Measurements from ENCODE around the gene GLT1D1.

Gene GLT1D1

GRCh38 chr12:128820723-128821432 lies 32.4 kb upstream of the GLT1D1 start:
- ATAC-seq: no peak
- TF ChIP-seq ARNTL (CRISPR knock-in tag; IDR thresholded peaks at IDR 0.05; ENCODE audit: borderline replicate concordance, low read depth) (no peak), ZNF70 (CRISPR knock-in tag; IDR thresholded peaks at IDR 0.05) (no peak), PPARA (CRISPR knock-in tag; IDR thresholded peaks at IDR 0.05; ENCODE audit: borderline replicate concordance) (no peak), TCF4 (CRISPR knock-in tag; IDR thresholded peaks at IDR 0.05; ENCODE audit: borderline replicate concordance) (no peak), TOX (CRISPR knock-in tag; IDR thresholded peaks at IDR 0.05; ENCODE audit: borderline replicate concordance) (no peak), OSR1 (CRISPR knock-in tag; IDR thresholded peaks at IDR 0.05) (no peak), ESRRG (CRISPR knock-in tag; IDR thresholded peaks at IDR 0.05) (no peak), GLIS3 (CRISPR knock-in tag; IDR thresholded peaks at IDR 0.05) (no peak), SNAI2 (CRISPR knock-in tag; IDR thresholded peaks at IDR 0.05) (no peak), BACH2 (CRISPR knock-in tag; IDR thresholded peaks at IDR 0.05; ENCODE audit: borderline replicate concordance) (no peak), RARB (CRISPR knock-in tag; IDR thresholded peaks at IDR 0.05) (no peak), ZNF565 (CRISPR knock-in tag; conservative IDR thresholded peaks at IDR 0.05; ENCODE audit: low read depth) (no peak), ZFP30 (CRISPR knock-in tag; IDR thresholded peaks at IDR 0.05) (no peak)
- TF ChIP-seq, protein P1, sequence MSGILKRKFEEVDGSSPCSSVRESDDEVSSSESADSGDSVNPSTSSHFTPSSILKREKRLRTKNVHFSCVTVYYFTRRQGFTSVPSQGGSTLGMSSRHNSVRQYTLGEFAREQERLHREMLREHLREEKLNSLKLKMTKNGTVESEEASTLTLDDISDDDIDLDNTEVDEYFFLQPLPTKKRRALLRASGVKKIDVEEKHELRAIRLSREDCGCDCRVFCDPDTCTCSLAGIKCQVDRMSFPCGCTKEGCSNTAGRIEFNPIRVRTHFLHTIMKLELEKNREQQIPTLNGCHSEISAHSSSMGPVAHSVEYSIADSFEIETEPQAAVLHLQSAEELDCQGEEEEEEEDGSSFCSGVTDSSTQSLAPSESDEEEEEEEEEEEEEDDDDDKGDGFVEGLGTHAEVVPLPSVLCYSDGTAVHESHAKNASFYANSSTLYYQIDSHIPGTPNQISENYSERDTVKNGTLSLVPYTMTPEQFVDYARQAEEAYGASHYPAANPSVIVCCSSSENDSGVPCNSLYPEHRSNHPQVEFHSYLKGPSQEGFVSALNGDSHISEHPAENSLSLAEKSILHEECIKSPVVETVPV (CRISPR knock-in tag; IDR thresholded peaks at IDR 0.05): no peak
- TF ChIP-seq, protein P2, sequence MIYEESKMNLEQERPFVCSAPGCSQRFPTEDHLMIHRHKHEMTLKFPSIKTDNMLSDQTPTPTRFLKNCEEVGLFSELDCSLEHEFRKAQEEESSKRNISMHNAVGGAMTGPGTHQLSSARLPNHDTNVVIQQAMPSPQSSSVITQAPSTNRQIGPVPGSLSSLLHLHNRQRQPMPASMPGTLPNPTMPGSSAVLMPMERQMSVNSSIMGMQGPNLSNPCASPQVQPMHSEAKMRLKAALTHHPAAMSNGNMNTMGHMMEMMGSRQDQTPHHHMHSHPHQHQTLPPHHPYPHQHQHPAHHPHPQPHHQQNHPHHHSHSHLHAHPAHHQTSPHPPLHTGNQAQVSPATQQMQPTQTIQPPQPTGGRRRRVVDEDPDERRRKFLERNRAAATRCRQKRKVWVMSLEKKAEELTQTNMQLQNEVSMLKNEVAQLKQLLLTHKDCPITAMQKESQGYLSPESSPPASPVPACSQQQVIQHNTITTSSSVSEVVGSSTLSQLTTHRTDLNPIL (CRISPR knock-in tag; IDR thresholded peaks at IDR 0.05; ENCODE audit: low read depth): no peak

DNA sequence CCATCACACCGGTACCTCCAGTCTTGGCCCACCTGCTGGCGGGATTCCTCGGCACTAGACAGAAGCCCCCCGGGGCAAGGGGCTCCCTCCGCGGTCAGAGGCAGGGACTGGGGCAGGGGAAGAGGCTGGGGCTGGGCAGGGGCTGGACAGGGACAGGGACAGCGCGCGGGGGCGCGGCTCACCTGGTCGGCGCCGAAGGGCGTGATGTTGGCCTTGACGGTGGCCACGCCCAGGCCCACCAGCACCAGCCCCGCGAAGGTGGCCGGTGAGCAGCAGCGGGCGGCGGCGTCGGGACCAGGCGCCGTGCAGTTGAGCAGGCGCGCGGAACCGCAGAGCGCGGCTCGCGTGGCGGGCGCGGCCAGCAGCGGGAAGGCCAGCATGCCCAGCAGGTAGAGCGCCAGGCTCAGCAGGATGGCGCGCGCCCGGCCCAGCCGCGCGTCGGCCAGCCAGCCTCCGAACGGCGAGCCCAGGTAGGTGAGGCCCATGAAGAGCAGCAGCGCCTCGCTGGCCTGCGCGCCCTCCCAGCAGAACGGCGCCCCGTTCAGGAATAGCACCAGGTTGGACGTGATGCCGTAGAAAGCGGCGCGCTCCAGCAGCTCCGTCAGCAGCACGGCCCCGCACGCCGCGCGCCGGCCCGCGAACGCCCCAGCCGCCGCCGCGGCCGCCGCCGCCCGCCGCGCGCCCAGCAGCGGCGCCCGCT lies 29.9 kb upstream of the GLT1D1 start:
- ATAC-seq: peak; percentile 14
- TF ChIP-seq ZFP30 (CRISPR knock-in tag; IDR thresholded peaks at IDR 0.05) (no peak), ZNF8 (CRISPR knock-in tag; IDR thresholded peaks at IDR 0.05) (no peak), ESRRG (CRISPR knock-in tag; IDR thresholded peaks at IDR 0.05) (no peak), ZC3H10 (CRISPR knock-in tag; IDR thresholded peaks at IDR 0.05) (no peak), ZFP3 (CRISPR knock-in tag; IDR thresholded peaks at IDR 0.05) (no peak), POU6F1 (CRISPR knock-in tag; IDR thresholded peaks at IDR 0.05; ENCODE audit: borderline replicate concordance, low read depth) (no peak), ARNTL (CRISPR knock-in tag; IDR thresholded peaks at IDR 0.05; ENCODE audit: borderline replicate concordance, low read depth) (no peak), PATZ1 (CRISPR knock-in tag; IDR thresholded peaks at IDR 0.05; ENCODE audit: borderline replicate concordance) (no peak), PPARA (CRISPR knock-in tag; IDR thresholded peaks at IDR 0.05; ENCODE audit: borderline replicate concordance) (no peak), SNAI2 (CRISPR knock-in tag; IDR thresholded peaks at IDR 0.05) (no peak), CSDC2 (CRISPR knock-in tag; IDR thresholded peaks at IDR 0.05) (no peak), RARB (CRISPR knock-in tag; IDR thresholded peaks at IDR 0.05) (no peak), ZNF565 (CRISPR knock-in tag; conservative IDR thresholded peaks at IDR 0.05; ENCODE audit: low read depth) (no peak), ISL1 (CRISPR knock-in tag; IDR thresholded peaks at IDR 0.05) (no peak), ZNF70 (CRISPR knock-in tag; IDR thresholded peaks at IDR 0.05) (no peak)
- TF ChIP-seq, protein P1 (CRISPR knock-in tag; IDR thresholded peaks at IDR 0.05): no peak
